ENCODE measurements around the gene CSTPP1.

DNA sequence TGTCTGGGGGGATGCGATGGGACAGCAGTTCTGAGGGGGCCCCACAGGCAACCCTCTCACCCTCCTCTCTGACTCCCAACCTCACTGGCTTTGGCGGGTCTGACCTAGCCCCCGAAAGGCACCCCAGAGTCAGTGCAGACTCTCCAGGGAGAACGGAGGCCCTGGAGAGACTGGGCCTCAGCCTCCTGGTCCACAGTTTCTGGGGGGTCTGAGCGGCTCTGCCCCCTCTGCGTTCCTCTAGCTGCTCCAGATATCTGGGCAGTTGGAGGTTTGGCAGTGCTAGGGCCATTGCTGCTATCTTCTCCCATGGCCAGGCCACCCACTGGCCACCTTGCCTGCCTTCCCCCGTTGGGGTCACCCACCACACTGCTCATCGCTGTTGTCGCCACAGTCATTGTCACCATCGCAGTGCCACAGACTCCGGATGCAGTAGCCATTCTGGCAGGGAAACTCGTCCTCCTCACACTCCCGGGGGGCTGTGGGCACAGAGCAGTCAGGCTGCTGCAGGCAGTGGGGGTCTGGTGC lies 37.0 kb upstream of the CSTPP1 start:
- TF ChIP-seq, protein P1, sequence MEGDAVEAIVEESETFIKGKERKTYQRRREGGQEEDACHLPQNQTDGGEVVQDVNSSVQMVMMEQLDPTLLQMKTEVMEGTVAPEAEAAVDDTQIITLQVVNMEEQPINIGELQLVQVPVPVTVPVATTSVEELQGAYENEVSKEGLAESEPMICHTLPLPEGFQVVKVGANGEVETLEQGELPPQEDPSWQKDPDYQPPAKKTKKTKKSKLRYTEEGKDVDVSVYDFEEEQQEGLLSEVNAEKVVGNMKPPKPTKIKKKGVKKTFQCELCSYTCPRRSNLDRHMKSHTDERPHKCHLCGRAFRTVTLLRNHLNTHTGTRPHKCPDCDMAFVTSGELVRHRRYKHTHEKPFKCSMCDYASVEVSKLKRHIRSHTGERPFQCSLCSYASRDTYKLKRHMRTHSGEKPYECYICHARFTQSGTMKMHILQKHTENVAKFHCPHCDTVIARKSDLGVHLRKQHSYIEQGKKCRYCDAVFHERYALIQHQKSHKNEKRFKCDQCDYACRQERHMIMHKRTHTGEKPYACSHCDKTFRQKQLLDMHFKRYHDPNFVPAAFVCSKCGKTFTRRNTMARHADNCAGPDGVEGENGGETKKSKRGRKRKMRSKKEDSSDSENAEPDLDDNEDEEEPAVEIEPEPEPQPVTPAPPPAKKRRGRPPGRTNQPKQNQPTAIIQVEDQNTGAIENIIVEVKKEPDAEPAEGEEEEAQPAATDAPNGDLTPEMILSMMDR (IDR thresholded peaks at IDR 0.05), result no peak
- TF ChIP-seq POLR2AphosphoS5 (IDR thresholded peaks at IDR 0.05), result no peak
